MM.1S (cell line): ENCODE measurements around the gene BMPER.

ENCODE experiments used
- CTCF ChIP-seq: fragments of 300-600 bp; sonication (generic); IDR thresholded peaks from 2 replicates; pipeline ENCODE4 v1.5.1; 2016; ENCODE audit warnings: antibody characterized with exemption, low read length, mixed read lengths
- EZH2 ChIP-seq: fragments of 300-600 bp; sonication (generic); optimal IDR thresholded peaks from 2 replicates; pipeline ENCODE3; 2017; ENCODE audit warnings: low read depth, mild to moderate bottlenecking, antibody characterized with exemption, low read length, mixed read lengths
- EZH2phosphoT487 ChIP-seq: fragments of 300-600 bp; sonication (generic); IDR thresholded peaks from 2 replicates; pipeline ENCODE4 v1.6.1; 2018; ENCODE audit warnings: antibody characterized with exemption, low read length

GRCh38 chr7:33903791-33904680, 1.3 kb upstream of the BMPER start:
- TF ChIP-seq CTCF (no peak), EZH2phosphoT487 (no peak), EZH2 (no peak)
